GM23338 (cell line): ENCODE data around the gene MICB. TPM values are rescaled to one million over a fixed set of nuclear protein-coding genes. Genes with fewer than 3 reads are reported as not detected.
A peak's percentile ranks its signal among the peaks of the same experiment; 100 is the strongest.

ENCODE experiments used
- ATAC-seq: fragments of 200-7000 bp; cut with Tn5 transposase; 3 replicates; pipeline ENCODE4 v1.9.1; 2020
- DNase-seq: peaks from one replicate; pipeline ENCODE4 v3.0.0-alpha.2; 2015; ENCODE audit warnings: low spot score
- H2AFZ ChIP-seq: fragments of 200-600 bp; sonication (generic); 2 replicates; pipeline ENCODE4 v1.8.0; 2016; ENCODE audit warnings: antibody characterized with exemption, mild to moderate bottlenecking, moderate library complexity
- H3F3A ChIP-seq: fragments of 200-600 bp; sonication (generic); replicated peaks from 2 replicates; pipeline ENCODE4 v1.8.0; 2017; ENCODE audit warnings: antibody characterized with exemption, mixed run types, low read depth
- H3K27ac ChIP-seq: fragments of 200-600 bp; sonication (generic); 2 replicates; pipeline ENCODE4 v1.6.1; 2016; ENCODE audit warnings: low read depth
- H3K27me3 ChIP-seq: fragments of 200-600 bp; sonication (generic); 2 replicates; pipeline ENCODE4 v1.8.0; 2016; ENCODE audit warnings: mild to moderate bottlenecking, mixed run types, moderate library complexity; ENCODE audit not compliant: insufficient read depth
- H3K36me3 ChIP-seq: fragments of 200-600 bp; sonication (generic); 2 replicates; pipeline ENCODE4 v1.8.0; 2016; ENCODE audit warnings: mild to moderate bottlenecking; ENCODE audit not compliant: insufficient read depth
- H3K4me1 ChIP-seq: fragments of 200-600 bp; sonication (generic); 2 replicates; pipeline ENCODE4 v1.8.0; 2016; ENCODE audit warnings: mild to moderate bottlenecking, moderate library complexity; ENCODE audit not compliant: insufficient read depth
- H3K4me2 ChIP-seq: fragments of 200-600 bp; sonication (generic); 2 replicates; pipeline ENCODE4 v1.7.1; 2017; ENCODE audit warnings: mixed run types
- H3K4me3 ChIP-seq: fragments of 200-600 bp; sonication (generic); 2 replicates; pipeline ENCODE4 v1.6.1; 2016; ENCODE audit warnings: mixed run types
- H3K79me2 ChIP-seq: fragments of 200-600 bp; sonication (generic); replicated peaks from 2 replicates; pipeline ENCODE4 v1.8.0; 2017; ENCODE audit warnings: mild to moderate bottlenecking; ENCODE audit not compliant: insufficient read depth
- H3K9me2 ChIP-seq: fragments of 200-600 bp; sonication (generic); 2 replicates; pipeline ENCODE4 v1.8.0; 2017; ENCODE audit not compliant: insufficient read depth
- H4K20me1 ChIP-seq: fragments of 200-600 bp; sonication (generic); replicated peaks from 2 replicates; pipeline ENCODE4 v1.8.0; 2017; ENCODE audit warnings: mild to moderate bottlenecking; ENCODE audit not compliant: insufficient read depth
- H3K27ac Mint-ChIP-seq: 2 replicates; pipeline ENCODE4 v1.8.0; 2020; ENCODE audit warnings: inconsistent platforms, mild to moderate bottlenecking, moderate library complexity, mixed read lengths
- H3K27me3 Mint-ChIP-seq: 3 replicates; pipeline ENCODE4 v1.8.0; 2022; ENCODE audit warnings: low read depth, mild to moderate bottlenecking, moderate library complexity, mixed read lengths, inconsistent platforms; ENCODE audit not compliant: insufficient read depth, poor library complexity
- H3K36me3 Mint-ChIP-seq: 3 replicates; pipeline ENCODE4 v1.8.0; 2021; ENCODE audit warnings: low read depth, mild to moderate bottlenecking, inconsistent platforms, moderate library complexity, mixed read lengths
- H3K4me1 Mint-ChIP-seq: 3 replicates; pipeline ENCODE4 v1.8.0; 2020; ENCODE audit warnings: mild to moderate bottlenecking, inconsistent platforms, mixed read lengths
- H3K4me3 Mint-ChIP-seq: 3 replicates; pipeline ENCODE4 v1.8.0; 2021; ENCODE audit warnings: moderate library complexity, mild to moderate bottlenecking, inconsistent platforms, mixed read lengths
- H3K9me3 Mint-ChIP-seq: 3 replicates; pipeline ENCODE4 v1.8.0; 2020; ENCODE audit warnings: moderate library complexity, mild to moderate bottlenecking, inconsistent platforms, mixed read lengths
- CREB1 ChIP-seq: fragments of 250-450 bp; sonication (Bioruptor Pico); IDR thresholded peaks from 2 replicates; pipeline ENCODE4 v1.5.0; 2020; ENCODE audit warnings: low read depth, mild to moderate bottlenecking, moderate library complexity
- JUNB ChIP-seq: IDR thresholded peaks from one replicate; pipeline ENCODE4 v1.6.1; 2016; ENCODE audit warnings: antibody characterized with exemption; ENCODE audit not compliant: unreplicated experiment
- POLR2AphosphoS5 ChIP-seq: IDR thresholded peaks from 2 replicates; pipeline ENCODE4 v1.6.1; 2016; ENCODE audit warnings: antibody characterized with exemption, low read depth
- STAT1 ChIP-seq: IDR thresholded peaks from one replicate; pipeline ENCODE4 v1.6.1; 2016; ENCODE audit warnings: antibody characterized with exemption; ENCODE audit not compliant: unreplicated experiment
- polyA plus RNA-seq: library from polyadenylated mRNA; unstranded; fragments of >200 nt; fragmentation: Nextera tagmentation; extraction: Ambion mirVana; gene quantifications from 2 replicates; pipeline ENCODE4 v1.2.1, GENCODE V29; 2016
- total RNA-seq: library from RNA; depleted of rRNA; stranded (reverse); fragments of >200 nt; shearing (Covaris generic); gene quantifications from 2 replicates; pipeline ENCODE4 v1.2.3, GENCODE V29; 2014
- TF ChIP-seq, protein P1 (sequence below): fragments of 250-450 bp; sonication (Bioruptor Pico); IDR thresholded peaks from 2 replicates; pipeline ENCODE4 v1.5.0; 2020; ENCODE audit warnings: mild to moderate bottlenecking, moderate library complexity
- TF ChIP-seq, protein P2 (sequence below): IDR thresholded peaks from 2 replicates; pipeline ENCODE4 v1.6.1; 2016; ENCODE audit warnings: antibody characterized with exemption

Gene MICB
- total and polyA plus RNA-seq, 2 experiments from 2014 or later, result 9.2 to 23.8 TPM

DNA sequence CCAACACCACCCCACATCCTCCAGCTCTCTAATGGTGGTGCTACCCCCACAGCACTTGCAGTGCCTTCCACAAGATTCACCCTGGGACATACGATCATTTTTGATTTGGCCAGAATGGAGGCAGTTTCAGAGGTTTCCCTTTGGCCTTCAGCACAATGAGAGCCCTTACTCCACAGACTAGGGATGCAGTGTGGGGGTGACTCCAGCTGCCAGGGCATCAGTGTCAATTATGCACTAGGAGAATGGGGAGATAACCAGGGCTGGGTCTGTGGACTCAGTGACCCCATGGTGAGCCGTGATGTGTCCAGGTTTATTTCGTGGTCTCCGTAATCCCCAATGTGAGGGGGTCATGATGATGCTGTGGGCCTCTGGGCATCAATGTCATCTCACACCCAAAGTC, 31.5 kb upstream of the MICB start (continued):
- TF ChIP-seq, protein P1, sequence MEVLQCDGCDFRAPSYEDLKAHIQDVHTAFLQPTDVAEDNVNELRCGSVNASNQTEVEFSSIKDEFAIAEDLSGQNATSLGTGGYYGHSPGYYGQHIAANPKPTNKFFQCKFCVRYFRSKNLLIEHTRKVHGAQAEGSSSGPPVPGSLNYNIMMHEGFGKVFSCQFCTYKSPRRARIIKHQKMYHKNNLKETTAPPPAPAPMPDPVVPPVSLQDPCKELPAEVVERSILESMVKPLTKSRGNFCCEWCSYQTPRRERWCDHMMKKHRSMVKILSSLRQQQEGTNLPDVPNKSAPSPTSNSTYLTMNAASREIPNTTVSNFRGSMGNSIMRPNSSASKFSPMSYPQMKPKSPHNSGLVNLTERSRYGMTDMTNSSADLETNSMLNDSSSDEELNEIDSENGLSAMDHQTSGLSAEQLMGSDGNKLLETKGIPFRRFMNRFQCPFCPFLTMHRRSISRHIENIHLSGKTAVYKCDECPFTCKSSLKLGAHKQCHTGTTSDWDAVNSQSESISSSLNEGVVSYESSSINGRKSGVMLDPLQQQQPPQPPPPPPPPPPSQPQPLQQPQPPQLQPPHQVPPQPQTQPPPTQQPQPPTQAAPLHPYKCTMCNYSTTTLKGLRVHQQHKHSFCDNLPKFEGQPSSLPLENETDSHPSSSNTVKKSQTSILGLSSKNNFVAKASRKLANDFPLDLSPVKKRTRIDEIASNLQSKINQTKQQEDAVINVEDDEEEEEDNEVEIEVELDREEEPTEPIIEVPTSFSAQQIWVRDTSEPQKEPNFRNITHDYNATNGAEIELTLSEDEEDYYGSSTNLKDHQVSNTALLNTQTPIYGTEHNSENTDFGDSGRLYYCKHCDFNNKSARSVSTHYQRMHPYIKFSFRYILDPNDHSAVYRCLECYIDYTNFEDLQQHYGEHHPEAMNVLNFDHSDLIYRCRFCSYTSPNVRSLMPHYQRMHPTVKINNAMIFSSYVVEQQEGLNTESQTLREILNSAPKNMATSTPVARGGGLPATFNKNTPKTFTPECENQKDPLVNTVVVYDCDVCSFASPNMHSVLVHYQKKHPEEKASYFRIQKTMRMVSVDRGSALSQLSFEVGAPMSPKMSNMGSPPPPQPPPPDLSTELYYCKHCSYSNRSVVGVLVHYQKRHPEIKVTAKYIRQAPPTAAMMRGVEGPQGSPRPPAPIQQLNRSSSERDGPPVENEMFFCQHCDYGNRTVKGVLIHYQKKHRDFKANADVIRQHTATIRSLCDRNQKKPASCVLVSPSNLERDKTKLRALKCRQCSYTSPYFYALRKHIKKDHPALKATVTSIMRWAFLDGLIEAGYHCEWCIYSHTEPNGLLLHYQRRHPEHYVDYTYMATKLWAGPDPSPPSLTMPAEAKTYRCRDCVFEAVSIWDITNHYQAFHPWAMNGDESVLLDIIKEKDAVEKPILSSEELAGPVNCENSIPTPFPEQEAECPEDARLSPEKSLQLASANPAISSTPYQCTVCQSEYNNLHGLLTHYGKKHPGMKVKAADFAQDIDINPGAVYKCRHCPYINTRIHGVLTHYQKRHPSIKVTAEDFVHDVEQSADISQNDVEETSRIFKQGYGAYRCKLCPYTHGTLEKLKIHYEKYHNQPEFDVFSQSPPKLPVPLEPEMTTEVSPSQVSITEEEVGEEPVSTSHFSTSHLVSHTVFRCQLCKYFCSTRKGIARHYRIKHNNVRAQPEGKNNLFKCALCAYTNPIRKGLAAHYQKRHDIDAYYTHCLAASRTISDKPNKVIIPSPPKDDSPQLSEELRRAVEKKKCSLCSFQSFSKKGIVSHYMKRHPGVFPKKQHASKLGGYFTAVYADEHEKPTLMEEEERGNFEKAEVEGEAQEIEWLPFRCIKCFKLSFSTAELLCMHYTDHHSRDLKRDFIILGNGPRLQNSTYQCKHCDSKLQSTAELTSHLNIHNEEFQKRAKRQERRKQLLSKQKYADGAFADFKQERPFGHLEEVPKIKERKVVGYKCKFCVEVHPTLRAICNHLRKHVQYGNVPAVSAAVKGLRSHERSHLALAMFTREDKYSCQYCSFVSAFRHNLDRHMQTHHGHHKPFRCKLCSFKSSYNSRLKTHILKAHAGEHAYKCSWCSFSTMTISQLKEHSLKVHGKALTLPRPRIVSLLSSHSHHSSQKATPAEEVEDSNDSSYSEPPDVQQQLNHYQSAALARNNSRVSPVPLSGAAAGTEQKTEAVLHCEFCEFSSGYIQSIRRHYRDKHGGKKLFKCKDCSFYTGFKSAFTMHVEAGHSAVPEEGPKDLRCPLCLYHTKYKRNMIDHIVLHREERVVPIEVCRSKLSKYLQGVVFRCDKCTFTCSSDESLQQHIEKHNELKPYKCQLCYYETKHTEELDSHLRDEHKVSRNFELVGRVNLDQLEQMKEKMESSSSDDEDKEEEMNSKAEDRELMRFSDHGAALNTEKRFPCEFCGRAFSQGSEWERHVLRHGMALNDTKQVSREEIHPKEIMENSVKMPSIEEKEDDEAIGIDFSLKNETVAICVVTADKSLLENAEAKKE (CRISPR knock-in tag), result no peak
- TF ChIP-seq POLR2AphosphoS5, result no peak
- TF ChIP-seq, protein P2, sequence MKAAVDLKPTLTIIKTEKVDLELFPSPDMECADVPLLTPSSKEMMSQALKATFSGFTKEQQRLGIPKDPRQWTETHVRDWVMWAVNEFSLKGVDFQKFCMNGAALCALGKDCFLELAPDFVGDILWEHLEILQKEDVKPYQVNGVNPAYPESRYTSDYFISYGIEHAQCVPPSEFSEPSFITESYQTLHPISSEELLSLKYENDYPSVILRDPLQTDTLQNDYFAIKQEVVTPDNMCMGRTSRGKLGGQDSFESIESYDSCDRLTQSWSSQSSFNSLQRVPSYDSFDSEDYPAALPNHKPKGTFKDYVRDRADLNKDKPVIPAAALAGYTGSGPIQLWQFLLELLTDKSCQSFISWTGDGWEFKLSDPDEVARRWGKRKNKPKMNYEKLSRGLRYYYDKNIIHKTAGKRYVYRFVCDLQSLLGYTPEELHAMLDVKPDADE, result no peak

DNA sequence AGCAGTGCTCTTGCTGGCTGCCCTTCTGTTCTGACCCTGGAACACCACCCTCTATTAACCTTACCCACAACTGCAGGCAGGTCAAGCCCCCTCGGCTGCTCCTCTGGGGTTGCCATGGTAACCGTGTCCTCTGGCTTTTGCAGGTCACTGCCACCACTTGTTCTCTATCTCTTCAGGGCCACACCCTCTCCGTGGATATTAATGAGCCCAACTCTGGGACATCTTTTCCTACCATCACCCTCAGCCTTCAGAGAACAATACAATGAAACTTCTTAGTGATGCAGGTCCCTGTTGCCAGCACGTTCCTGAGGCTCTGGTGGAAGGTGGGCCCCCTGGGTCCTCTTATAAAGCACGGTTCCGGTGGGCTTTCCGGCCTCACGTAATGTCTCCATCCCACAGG, 30.8 kb upstream of the MICB start:
- no peak overlapping the region for H3K4me3 Mint-ChIP-seq
- H3K27me3 ChIP-seq, result no peaks in the 10 kb centered on the region
- no peak for ATAC-seq
- H3K4me1 Mint-ChIP-seq, result peaks cover 12% of the 10 kb centered on the region
- H2AFZ ChIP-seq, result no peak overlapping the region
- no peaks in the 10 kb centered on the region; the same call in 1 of the 2 replicates for H4K20me1 ChIP-seq
- no peaks in the 10 kb centered on the region for H3K36me3 ChIP-seq
- no peak overlapping the region for H3K4me3 ChIP-seq
- H3K27me3 Mint-ChIP-seq, result peaks cover 11% of the 10 kb centered on the region
- H3K79me2 ChIP-seq, result no peaks in the 10 kb centered on the region
- H3F3A ChIP-seq, result no peaks in the 10 kb centered on the region
- no peak overlapping the region for H3K27ac ChIP-seq
- H3K4me2 ChIP-seq, result no peak overlapping the region
- H3K9me2 ChIP-seq, result peaks cover 10% of the 10 kb centered on the region
- no peak overlapping the region for H3K27ac Mint-ChIP-seq
- H3K36me3 Mint-ChIP-seq, result no peaks in the 10 kb centered on the region
- peaks cover 4% of the 10 kb centered on the region; the same call in 1 of the 2 replicates for H3K4me1 ChIP-seq
- no peaks in the 10 kb centered on the region for H3K9me3 Mint-ChIP-seq
- peak; percentile 27 for DNase-seq
- no peak for TF ChIP-seq JUNB
- TF ChIP-seq POLR2AphosphoS5, result no peak
- TF ChIP-seq, protein P1 (CRISPR knock-in tag), result no peak
- TF ChIP-seq STAT1, result no peak
- TF ChIP-seq, protein P2, result no peak
- no peak for TF ChIP-seq CREB1 (CRISPR knock-in tag)
